ENCODE results near the gene PLCG1. TPM values are rescaled to one million over a fixed set of nuclear protein-coding genes. Genes with fewer than 3 reads are reported as not detected.
A peak's percentile ranks its signal among the peaks of the same experiment; 100 is the strongest.

PLCG1 gene
- total RNA-seq, 2 donors from 2014 or later = 227 to 257 TPM

DNA sequence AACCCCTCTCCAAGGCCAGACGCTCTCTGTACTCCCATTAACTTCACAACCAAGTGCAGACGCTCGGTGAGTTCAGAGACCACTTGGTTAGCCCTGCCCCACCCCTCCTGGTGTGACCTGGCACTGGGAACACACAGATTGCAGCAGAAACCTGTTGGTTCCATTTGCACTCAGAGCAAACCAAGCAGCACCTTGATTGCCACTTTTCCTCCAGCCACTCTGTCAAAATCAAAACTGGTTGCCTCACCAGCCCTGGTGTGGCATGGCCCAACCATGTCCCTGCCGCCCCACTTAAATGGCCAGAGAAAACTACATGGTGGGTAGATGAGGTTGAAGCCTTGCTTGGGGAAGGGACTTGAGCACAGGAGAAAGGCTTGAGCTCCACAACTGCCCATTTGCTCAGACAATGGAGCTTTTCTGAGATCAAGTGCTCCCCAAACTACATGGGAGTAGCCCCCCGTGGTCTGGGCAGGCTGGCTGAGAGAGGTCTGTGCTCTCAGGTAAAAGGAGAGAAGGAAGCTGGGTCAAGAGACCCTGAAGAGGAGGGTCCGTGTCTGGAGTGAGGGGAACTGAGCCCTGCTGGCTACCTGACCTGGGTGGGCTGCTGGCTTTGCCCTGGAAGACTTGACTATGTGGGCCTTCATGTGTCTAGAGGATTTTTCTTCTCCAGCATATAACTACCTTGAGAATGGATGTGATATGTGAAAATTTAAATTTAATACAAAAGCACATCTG, 43.4 kb downstream of the PLCG1 start:
- no peaks in the 10 kb centered on the region for H3K9me3 Mint-ChIP-seq
- H3K9me3 ChIP-seq (ENCODE audit: control insufficient read depth, low read length) = no peaks in the 10 kb centered on the region
- peaks cover 13% of the 10 kb centered on the region for H3K36me3 Mint-ChIP-seq (ENCODE audit: low read depth)
- H3K27ac ChIP-seq (ENCODE audit: low read depth, low read length) = no peak overlapping the region
- peaks cover 31% of the 10 kb centered on the region for H3K36me3 ChIP-seq (ENCODE audit: control insufficient read depth, insufficient read depth, low read length)
- H3K4me1 Mint-ChIP-seq = peaks cover 12% of the 10 kb centered on the region
- H3K27me3 Mint-ChIP-seq (ENCODE audit: insufficient read depth) = no peaks in the 10 kb centered on the region
- no peak overlapping the region for H3K4me3 Mint-ChIP-seq
- no peak overlapping the region for H3K27ac Mint-ChIP-seq
- no peak overlapping the region for H3K4me3 ChIP-seq (ENCODE audit: low read length)
- no peaks in the 10 kb centered on the region for H3K27me3 ChIP-seq (ENCODE audit: control insufficient read depth, insufficient read depth, low read length, poor library complexity, severe bottlenecking)
- no peak overlapping the region for H3K9ac ChIP-seq (ENCODE audit: extremely low read depth, low read length, poor library complexity, severe bottlenecking)
- DNase-seq = peak; percentile 44
- TF ChIP-seq, protein P1, sequence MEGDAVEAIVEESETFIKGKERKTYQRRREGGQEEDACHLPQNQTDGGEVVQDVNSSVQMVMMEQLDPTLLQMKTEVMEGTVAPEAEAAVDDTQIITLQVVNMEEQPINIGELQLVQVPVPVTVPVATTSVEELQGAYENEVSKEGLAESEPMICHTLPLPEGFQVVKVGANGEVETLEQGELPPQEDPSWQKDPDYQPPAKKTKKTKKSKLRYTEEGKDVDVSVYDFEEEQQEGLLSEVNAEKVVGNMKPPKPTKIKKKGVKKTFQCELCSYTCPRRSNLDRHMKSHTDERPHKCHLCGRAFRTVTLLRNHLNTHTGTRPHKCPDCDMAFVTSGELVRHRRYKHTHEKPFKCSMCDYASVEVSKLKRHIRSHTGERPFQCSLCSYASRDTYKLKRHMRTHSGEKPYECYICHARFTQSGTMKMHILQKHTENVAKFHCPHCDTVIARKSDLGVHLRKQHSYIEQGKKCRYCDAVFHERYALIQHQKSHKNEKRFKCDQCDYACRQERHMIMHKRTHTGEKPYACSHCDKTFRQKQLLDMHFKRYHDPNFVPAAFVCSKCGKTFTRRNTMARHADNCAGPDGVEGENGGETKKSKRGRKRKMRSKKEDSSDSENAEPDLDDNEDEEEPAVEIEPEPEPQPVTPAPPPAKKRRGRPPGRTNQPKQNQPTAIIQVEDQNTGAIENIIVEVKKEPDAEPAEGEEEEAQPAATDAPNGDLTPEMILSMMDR (conservative IDR thresholded peaks at IDR 0.05) = no peak
- peaks cover 2% of the 10 kb centered on the region for H3K4me1 ChIP-seq (ENCODE audit: control insufficient read depth, insufficient read depth, low read length)
- 93 to 100% methylated on average over 2 to 6 of the region's 6 CpGs for WGBS, 2 experiments (ENCODE audit: insufficient coverage in 1 of 2, insufficient read length in 1 of 2)

DNA sequence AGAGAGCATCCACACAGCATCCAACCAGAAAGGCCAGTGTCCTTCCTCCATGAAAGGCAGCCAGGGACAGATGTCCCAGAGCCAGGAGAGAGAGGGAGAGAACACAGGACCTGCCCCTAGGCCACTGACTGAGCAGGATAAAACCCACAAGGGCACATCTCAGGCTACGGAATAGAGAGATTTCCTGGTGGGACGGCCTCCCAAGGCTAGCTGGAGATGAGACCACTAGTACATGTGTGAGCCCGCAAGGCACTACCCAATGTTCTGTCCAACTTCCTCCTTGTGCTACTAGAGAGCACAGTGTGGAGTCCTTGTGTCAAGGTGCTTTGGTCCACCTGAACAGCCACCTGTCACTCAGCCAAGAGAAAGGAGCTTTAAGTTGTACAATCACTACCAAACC, 44.2 kb downstream of the PLCG1 start:
- no peaks in the 10 kb centered on the region for H3K9me3 Mint-ChIP-seq
- peaks cover 23% of the 10 kb centered on the region for H3K36me3 ChIP-seq (ENCODE audit: control insufficient read depth, insufficient read depth, low read length)
- peak; percentile 41 for DNase-seq
- H3K27ac ChIP-seq (ENCODE audit: low read depth, low read length) = no peak overlapping the region
- no peak overlapping the region for H3K27ac Mint-ChIP-seq
- H3K4me3 Mint-ChIP-seq = no peak overlapping the region
- WGBS, 2 experiments (ENCODE audit: insufficient coverage in 1 of 2, insufficient read length in 1 of 2) = 90 to 95% methylated on average over 3 of the region's 3 CpGs
- H3K9me3 ChIP-seq (ENCODE audit: control insufficient read depth, low read length) = no peaks in the 10 kb centered on the region
- TF ChIP-seq, protein P1 (conservative IDR thresholded peaks at IDR 0.05) = no peak
- H3K36me3 Mint-ChIP-seq (ENCODE audit: low read depth) = peaks cover 5% of the 10 kb centered on the region
- no peak overlapping the region for H3K9ac ChIP-seq (ENCODE audit: extremely low read depth, low read length, poor library complexity, severe bottlenecking)
- peaks cover 2% of the 10 kb centered on the region for H3K4me1 ChIP-seq (ENCODE audit: control insufficient read depth, insufficient read depth, low read length)
- H3K27me3 ChIP-seq (ENCODE audit: control insufficient read depth, insufficient read depth, low read length, poor library complexity, severe bottlenecking) = no peaks in the 10 kb centered on the region
- H3K27me3 Mint-ChIP-seq (ENCODE audit: insufficient read depth) = no peaks in the 10 kb centered on the region
- peaks cover 12% of the 10 kb centered on the region for H3K4me1 Mint-ChIP-seq
- H3K4me3 ChIP-seq (ENCODE audit: low read length) = no peak overlapping the region

DNA sequence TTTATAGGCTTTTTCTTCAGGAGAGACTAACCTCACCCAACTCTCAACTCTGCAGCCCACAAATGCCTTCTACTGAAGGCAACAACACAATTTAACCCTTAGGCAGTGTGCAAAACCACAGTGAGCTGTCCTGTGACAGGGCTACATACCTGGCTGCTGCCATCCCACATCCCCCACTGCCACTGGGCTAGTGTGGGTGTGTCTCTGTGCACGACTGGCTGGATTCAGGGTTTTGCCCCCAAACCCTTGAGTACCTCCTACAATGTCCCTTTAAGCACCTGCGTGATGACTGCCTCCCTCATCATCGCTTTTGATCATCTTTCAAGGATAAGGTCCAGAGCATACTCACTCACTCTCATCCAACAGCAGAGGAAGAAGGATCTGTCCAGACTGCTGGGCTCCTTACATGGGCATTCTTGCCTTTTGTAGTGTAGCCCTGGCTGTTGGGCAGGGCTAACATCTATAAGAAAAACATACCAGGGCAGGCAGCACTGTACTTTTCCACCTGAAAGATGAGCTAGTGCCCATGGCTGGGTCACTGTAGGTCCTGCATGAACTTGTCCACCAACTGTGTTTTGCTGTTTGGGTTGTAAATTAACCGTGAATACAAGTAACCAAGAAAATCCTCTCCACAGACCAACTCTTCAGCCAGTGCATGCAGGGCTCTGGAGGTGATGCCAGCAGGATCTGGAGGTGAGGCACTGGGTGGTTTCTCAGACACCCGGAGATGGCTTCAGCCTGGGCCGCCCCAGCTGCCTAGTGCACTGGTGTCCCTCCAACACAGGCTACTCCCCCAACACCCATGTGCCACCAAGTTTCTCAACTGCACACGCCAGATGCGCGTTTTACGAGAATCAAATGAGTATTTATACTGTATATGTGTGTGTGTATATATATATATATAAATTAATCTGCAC, 45.2 kb downstream of the PLCG1 start:
- Histone ChIP-seq H3K4me1 (ENCODE audit: control insufficient read depth, insufficient read depth, low read length) (peaks cover 2% of the 10 kb centered on the region), H3K27me3 (ENCODE audit: control insufficient read depth, insufficient read depth, low read length, poor library complexity, severe bottlenecking) (no peaks in the 10 kb centered on the region), H3K9ac (ENCODE audit: extremely low read depth, low read length, poor library complexity, severe bottlenecking) (no peak overlapping the region), H3K9me3 (ENCODE audit: control insufficient read depth, low read length) (no peaks in the 10 kb centered on the region), H3K27ac (ENCODE audit: low read depth, low read length) (no peak overlapping the region), H3K4me3 (ENCODE audit: low read length) (no peak overlapping the region), H3K36me3 (ENCODE audit: control insufficient read depth, insufficient read depth, low read length) (peaks cover 14% of the 10 kb centered on the region)
- Mint-ChIP-seq H3K27me3 (ENCODE audit: insufficient read depth) (no peaks in the 10 kb centered on the region), H3K4me1 (peaks cover 12% of the 10 kb centered on the region), H3K4me3 (no peak overlapping the region), H3K27ac (no peak overlapping the region), H3K36me3 (ENCODE audit: low read depth) (peaks cover 4% of the 10 kb centered on the region), H3K9me3 (no peaks in the 10 kb centered on the region)
- TF ChIP-seq, protein P1 (conservative IDR thresholded peaks at IDR 0.05) = no peak
- 92 to 94% methylated on average over 4 to 6 of the region's 10 CpGs for WGBS, 2 experiments (ENCODE audit: insufficient coverage in 1 of 2, insufficient read length in 1 of 2)
- peak; percentile 29 for DNase-seq
